Activated CD8-positive, alpha-beta memory T cell treated with anti-CD3 and anti-CD28 coated beads for 48 hours (primary cell): ENCODE results near the gene C22orf31.
"Not testable (repeated sequence)": the region's sequence is repeated elsewhere in the genome, so short reads cannot be mapped to it uniquely, and the experiment has no call there.

Experiments
- DNase-seq, 3 experiments: peaks; one replicate each; pipeline ENCODE4 v3.0.0-alpha.2; 2020; ENCODE audit warnings: low read depth in 2 of 3, low spot score in 2 of 3

Gene C22orf31

GRCh38 chr22:29061773-29062172, at the start of gene C22orf31:
Gene C22orf31, minus strand, starts transcription at chr22:29061831. Its CDS starts 39 bp downstream, at chr22:29061792.
- no peak for DNase-seq

- DNase-seq: no peak
These were observed 49.3 kb upstream of the C22orf31 start for GRCh38 chr22:29110946-29111345.

GRCh38 chr22:29109822-29110221, 48.2 kb upstream of the C22orf31 start:
- DNase-seq: no peak

GRCh38 chr22:29108137-29108536, 46.5 kb upstream of the C22orf31 start:
- no peak for DNase-seq

- DNase-seq: no peak
These were observed 45.2 kb upstream of the C22orf31 start for GRCh38 chr22:29106839-29107238.

GRCh38 chr22:29105468-29105867, 43.8 kb upstream of the C22orf31 start:
- no peak for DNase-seq

GRCh38 chr22:29103121-29103520, 41.5 kb upstream of the C22orf31 start:
- no peak for DNase-seq

GRCh38 chr22:29102300-29102699, 40.7 kb upstream of the C22orf31 start:
- no peak for DNase-seq

GRCh38 chr22:29098296-29098695, 36.7 kb upstream of the C22orf31 start:
- no peak for DNase-seq

- DNase-seq: no peak
These were observed 35.4 kb upstream of the C22orf31 start for GRCh38 chr22:29096736-29097669.

- DNase-seq: no peak
These were observed 33.8 kb upstream of the C22orf31 start for GRCh38 chr22:29095459-29095858.

GRCh38 chr22:29093501-29094300, 32.1 kb upstream of the C22orf31 start:
- DNase-seq: no peak

- DNase-seq: no peak
These were observed 31.4 kb upstream of the C22orf31 start for GRCh38 chr22:29093030-29093429.

- DNase-seq: no peak
These were observed 30.6 kb upstream of the C22orf31 start for GRCh38 chr22:29092243-29092642.

GRCh38 chr22:29090039-29090438, 28.4 kb upstream of the C22orf31 start:
- no peak for DNase-seq

GRCh38 chr22:29089507-29089906, 27.9 kb upstream of the C22orf31 start:
- no peak for DNase-seq

GRCh38 chr22:29088809-29089208, 27.2 kb upstream of the C22orf31 start:
- no peak for DNase-seq

GRCh38 chr22:29087012-29087411, 25.4 kb upstream of the C22orf31 start:
- DNase-seq: no peak

GRCh38 chr22:29083933-29084591, 22.4 kb upstream of the C22orf31 start:
- no peak for DNase-seq

- DNase-seq: not testable (repeated sequence)
These were observed 21.9 kb upstream of the C22orf31 start for GRCh38 chr22:29083576-29083932.

- no peak for DNase-seq
These were observed 21.4 kb upstream of the C22orf31 start for GRCh38 chr22:29082826-29083545.
